Bone marrow (tissue), 2 donors: ENCODE measurements around the gene LYRM1.
A peak's percentile ranks its signal among the peaks of the same experiment; 100 is the strongest.
"Not testable (repeated sequence)": the region's sequence is repeated elsewhere in the genome, so short reads cannot be mapped to it uniquely, and the experiment has no call there.

Source experiments
- DNase-seq, 2 donors: peaks; one replicate each; lab custom pipeline; 2025; lab: John Stamatoyannopoulos, UW

LYRM1 gene, protein sequence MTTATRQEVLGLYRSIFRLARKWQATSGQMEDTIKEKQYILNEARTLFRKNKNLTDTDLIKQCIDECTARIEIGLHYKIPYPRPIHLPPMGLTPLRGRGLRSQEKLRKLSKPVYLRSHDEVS

DNA sequence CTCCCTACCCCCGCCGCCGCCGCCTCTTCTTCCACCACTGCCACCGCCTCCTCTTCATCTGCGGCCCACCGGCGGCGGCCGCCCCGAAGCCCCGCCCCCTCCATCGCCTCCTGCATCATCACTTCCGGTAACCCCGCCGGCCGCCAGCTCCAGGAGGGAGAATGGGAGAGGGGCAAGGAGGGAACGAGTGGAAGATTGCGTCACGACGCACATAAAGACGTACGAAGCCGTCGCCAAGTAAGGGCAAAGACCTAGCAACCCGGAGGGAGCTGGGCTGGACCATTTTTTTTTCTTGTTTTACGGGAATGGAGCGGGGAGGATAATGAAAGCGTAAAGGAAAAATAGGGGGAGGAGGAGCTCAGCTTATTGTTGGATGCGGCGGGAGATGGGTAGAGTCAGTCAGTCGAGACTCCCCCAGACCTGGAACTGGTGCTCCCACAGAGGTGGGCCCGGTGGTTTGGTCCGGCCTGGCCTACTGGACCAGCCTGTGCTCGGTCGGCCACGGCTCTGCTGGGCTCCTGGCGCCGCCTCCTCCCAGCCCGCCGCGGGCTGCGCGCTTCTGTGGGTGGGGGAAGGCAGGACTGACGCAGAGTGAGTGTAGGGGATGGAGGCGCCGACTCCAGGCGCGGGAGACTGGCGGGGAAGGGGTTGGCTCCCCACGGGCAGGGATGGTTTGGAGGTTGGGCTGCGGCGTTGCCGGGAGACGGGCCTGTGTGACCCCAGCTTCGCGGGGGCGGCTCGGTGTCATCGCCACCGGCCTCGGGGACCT is at the start of gene LYRM1, which contains the start of gene DCUN1D3:
Gene LYRM1, plus strand, starts transcription at position 473 of the 769 bp plus-strand sequence. CDS start 14,785 bp downstream, outside the sequence.
Gene DCUN1D3, minus strand, starts transcription at position 60 of the 769 bp plus-strand sequence. CDS start 37,820 bp downstream, outside the sequence.
- DNase-seq: peak; percentile 79 to 96

DNA sequence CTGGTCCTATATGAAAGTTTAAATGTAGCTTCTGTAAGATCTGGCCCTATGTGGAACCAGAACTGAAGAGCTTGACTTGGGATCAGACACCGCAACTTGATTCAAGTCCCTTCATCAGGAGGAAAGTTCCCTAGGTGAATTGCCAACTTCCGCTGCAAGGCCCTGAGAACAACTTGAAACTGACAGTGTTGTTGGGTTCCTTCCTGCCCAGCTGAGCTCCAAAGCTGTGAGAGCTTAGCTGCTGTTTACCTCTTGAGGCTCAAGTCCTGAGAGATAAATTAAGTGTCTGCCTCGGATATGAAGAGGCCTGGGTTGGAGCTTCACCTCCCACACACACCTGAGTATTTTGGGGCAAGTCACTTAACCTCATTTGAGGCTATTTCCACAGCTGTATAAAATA is 49.6 kb upstream of the LYRM1 start:
- no peak for DNase-seq

DNA sequence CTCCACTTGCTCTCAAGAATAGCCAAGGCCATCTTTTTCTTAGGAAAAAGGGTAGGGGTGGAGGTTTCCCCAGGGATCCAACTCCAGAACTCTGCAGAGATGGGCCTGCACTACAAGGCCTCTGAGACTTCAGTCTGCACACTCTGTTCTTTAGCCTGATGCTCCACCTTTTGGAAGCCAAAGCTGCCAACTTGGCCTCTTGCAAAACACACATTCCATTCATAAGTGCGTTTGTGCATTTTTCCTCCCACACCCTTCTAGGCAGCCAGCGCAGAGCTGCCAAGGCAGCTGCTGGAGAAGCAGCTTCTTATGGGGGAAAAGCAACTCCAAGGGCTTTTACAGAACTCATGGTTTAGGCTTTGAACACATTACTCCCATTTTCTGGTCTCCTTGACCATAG is 49.0 kb upstream of the LYRM1 start:
- DNase-seq: no peak

DNA sequence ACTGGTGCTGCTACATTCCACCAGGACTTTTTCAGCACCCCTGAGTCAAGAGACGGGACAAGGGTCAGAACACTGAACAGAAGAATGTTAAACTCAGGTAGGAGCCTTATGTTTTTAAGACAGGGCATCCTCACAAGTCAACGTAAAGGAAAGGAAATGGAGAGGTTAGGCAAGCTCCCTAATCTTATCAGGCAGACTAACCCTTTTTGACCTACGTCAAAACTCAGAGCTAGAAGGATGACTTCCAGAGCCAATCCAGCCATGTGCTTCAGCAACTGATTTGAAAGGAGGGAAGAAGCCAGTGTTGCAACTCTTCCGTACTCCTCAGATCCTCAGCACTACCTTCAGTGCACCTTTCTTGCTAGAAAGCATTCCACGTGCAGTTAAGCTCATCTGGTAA is 47.4 kb upstream of the LYRM1 start:
- no peak for DNase-seq

DNA sequence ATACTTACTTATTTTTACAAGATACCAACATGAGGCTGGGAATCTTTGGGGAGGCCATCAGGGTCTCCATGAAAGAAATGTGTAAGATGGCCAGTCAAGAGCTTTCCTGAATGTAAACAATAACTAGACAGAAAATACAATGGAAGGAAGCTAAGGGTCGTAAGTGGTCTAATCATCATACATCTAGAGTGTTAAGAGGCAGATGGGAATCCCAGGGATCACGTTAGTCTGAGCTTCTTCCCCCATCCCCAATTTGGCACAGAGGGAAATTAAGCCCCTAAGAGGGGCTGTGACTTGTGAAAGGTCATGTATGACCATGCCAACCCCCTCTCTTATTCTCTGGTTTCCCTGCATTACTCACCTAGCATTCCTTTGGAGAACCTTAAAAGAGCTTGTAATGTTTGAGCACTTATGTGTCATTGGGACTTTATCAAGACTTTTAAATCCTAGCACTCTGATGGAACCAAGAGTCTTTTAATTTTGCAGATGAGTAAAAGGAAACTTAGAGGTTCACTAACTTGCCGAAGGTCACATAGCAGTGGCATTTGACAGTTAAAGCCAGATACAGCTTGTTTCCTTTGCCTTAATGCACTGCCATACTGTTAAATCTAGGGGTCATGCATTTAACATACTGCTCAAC is 46.5 kb upstream of the LYRM1 start:
- no peak for DNase-seq

DNA sequence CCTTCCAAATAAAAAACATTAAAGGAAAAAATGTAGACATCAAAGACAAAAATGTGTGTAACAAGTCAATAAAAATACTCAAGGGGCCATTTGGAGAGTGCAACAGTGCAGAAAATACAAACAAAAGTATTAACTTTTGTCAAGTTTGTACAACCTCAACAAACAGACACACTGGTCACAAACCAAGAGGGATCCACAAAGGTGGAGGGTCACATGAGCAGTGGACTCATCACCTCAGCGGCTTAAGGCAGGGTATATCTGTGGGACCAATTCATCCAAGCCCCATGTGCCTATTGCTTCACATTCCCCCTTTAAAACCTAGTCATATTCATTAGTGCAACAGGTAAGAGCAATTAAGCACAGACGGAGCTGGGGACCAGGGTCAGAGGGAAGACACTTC is 45.6 kb upstream of the LYRM1 start:
- DNase-seq: no peak

DNA sequence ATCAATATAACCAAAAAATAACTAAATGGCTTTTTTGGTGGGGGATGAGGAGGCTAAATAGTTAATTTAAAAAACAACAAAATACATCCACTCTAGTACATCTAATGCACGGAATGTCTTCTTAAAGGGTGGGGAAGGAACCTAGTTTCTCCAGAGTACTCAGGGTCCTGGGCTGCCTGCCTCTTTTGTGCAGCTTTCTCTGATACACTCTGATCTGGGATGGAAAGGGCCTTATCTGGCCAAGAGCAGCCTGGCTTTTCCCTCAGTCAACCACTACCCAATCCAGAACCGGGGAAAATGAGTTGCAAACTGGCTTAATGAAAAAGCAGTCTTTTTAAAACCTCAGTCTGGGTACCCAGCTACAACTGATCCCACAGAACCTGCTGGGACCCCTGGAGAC is 43.3 kb upstream of the LYRM1 start:
- DNase-seq: no peak

DNA sequence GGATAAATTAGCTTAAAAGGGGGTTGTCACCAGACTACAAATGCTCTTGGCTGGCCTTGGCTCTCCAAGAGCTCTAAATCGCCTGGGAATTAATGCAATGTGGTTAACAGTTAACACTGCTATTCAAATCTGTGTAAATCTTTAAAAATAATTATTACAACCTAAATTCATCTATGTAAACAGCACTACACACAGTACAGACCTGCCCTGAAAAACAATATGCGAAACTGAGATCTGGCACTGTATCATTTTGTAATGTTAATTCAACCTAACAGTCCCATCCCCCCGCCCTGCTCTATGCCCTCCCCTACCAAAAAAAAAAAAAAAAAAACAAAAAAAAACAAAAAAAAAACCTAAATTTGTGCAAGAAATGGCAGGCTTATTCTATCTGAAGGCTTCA is 41.3 kb upstream of the LYRM1 start:
- no peak for DNase-seq

DNA sequence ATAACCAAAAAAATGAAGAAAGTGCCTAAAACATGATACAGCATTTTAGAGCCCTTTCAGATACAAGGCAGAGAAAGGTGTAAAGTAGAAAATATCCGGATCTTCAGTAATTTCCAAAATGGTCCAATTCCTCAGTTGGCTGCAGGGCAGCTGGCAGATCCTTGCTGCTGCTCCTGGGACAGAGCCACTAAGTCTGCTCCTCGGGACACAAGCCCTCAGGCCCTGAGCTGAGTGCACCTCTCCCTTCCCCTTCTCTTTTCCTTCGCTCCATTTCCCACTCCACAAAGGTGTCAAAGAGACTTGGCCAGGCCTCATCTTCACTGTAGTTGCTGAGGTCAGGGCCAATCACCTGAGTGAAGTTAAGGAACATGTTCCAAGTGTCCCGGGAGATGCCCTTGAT is 40.9 kb upstream of the LYRM1 start:
- no peak for DNase-seq

DNA sequence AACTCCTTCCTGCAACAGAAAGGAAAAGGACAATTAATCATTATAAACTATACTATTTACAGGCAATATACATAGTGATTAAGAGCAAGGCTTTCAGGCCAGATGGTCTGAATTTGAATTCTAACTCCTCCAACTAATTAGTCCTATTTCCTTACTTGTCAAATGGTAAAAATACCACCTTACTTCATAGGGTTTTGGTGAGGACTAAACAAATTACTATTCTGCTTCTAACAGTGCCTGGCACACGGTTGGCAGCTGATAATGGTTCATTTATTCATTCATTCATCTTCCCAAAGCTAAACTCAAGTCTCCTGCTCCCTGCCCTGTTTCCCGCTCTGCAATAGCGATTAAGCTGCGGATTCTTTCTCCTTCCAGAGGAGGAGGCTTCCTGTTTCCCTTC is 40.2 kb upstream of the LYRM1 start:
- DNase-seq: no peak

DNA sequence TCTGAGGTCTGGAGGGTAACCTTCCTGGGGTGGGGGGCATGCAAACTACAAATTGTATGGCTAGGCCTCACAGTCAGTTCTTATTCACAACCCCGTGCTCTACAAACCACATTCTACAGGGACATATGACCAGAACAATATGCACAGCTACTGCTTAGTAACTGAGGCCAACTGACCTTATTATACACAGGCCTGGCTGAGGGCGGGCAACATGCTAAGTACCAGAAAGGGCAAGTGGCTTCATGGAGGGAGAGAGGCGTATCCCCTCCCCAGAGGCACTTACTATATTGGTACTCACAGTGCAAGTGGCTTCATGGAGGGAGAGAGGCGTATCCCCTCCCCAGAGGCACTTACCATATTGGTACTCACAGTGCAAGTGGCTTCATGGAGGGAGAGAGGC is 39.6 kb upstream of the LYRM1 start:
- not testable (repeated sequence) for DNase-seq

DNA sequence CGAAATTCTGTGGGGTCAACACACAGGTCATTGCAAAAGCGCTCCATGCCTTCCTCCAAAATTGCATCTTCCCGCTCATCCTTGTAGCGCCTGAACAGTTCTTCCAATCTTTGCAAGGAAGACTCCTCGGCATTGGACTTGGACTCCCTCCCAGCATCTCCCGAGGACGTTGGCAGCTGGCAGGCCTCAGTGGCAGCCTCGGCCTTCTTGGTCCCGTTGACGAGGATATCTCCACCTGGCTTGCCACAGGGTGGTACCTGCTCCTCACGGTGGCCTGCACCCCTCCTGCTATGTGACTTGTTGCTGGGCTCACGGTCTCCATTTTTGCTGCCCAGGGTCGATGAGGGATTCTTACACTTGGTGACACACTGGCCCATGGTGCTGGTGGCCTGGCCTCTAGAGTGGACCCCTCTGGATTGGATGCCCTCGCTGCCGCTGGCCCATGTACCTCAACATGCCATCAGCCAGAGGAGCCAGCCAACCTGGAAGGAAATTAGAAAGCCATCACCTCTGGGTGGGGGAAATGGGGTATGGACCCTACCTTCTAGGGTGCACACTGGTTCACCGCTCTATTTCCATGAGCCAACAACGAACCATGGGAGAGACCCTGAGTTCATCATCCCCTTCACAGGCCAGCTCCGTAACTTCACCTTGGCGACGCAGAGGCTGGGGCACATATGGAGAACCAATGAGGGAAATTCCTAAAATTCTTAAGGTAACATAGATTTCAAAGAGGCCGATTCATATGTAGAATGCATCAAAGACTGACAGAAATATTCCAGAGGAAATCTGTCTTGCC is 38.2 kb upstream of the LYRM1 start:
- no peak for DNase-seq

DNA sequence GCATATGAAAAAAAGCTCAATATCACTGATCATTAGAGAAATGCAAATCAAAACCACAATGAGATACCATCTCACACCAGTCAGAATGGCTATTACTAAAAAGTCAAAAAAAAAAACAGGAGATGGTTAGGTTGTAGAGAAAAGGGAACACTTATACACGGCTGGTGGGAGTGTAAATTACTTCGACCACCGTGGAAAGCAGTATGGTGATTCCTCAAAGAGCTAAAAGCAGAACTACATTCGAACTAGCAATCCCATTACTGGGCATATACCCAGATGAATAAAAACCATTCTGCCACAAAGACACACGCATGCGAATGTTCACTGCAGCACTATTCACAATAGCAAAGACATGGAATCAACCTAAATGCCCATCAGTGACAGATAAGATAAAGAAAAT is 36.2 kb upstream of the LYRM1 start:
- peak in 1 of 2 donors; percentile 17 for DNase-seq

DNA sequence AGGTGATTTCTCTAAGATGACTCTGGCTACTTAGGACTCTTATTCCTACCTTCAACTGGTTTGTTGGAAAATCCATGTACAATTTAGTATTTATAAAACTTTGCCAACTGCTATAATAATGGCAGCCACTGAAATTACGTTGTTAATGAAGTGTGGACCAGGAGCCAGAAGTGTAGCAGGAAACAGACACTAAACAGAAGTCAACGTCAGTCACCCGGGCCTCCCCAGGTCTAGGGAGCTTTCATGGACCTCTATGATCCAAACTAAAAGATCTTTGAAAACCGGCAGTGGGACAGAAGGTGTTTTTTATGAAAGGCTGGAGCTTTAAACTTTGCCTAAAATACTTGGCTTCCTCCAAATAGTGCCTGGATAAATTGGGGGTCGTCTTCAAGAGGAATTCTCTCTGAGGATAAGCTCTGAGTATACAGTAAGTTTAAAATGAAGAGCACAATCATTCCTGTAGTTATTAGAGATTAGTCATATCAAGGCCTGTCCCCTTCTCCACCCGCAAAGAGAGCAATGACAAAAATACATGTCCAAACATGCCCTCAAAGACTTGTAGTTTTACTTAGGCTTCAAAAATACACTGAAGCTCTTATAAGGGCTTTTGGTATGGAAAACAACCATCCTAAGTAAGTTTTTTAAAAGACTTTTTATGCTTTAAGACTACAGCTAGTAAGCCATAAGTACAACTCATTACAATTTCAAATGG is 35.0 kb upstream of the LYRM1 start:
- DNase-seq: no peak

DNA sequence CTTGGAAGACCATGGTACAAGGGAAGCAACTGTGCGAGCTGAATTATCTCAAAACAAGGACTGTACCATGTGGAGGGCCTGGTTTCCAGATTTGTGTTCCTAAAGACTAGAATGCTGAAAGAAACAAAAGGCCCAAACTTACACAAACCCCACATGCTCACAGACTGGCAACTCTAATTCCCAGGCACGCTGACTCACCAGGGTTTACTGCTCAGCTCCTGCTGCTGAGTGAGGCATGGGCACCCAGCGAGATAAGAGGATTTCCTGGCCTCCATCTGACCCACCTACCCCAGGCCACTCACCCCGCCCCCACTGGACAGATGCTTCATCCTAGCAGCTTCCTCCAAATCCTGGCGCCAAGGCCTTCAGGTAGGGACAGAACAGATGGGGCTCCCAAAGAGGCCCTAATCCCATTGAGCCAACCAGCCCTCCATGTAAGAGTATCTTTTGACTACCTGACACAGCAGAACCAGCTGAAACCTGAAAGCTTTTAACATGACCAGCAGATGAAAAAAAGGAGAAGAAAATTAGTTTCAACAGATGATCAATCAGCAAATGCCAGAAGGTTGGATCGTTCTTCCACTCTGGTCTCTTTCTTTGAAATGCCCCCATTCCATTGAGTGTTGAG is 34.3 kb upstream of the LYRM1 start:
- DNase-seq: peak in 1 of 2 donors; percentile 25

DNA sequence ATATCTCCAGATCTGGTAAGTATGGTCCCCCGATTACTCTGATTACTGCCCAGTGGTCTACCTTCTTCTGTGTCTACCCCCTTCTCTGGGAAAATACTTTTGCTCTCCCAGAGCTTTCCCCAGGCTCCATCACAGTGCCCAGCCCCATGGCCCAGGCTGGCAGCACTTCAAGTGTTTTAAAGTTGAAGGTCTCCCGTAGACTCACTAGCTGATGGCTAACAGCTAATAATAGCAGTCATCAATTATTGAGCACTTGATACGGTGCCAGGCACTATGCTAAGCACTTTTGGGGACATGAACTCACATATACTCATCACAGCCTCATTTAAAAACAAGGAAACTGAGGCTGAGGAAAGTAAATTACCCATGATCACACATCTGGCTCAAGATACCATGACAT is 33.8 kb upstream of the LYRM1 start:
- DNase-seq: no peak

DNA sequence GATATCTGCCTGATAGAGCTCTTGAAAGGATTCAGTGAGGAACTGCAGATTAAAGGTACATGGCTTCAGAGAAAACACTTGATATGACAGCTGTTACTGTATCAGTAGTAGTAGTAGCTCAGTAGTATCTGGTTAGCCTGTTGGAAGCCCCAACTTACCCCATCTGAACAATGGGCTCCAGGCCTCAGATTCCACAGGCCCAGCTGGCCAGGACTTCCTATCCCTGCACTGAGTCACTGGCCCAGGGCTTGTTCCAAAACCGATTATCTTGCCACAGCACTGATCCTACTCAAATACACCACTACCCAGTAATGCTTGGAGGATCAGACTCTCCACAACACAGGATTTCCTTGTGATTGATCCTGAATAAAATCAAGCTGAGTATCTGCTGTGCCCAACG is 33.0 kb upstream of the LYRM1 start:
- no peak for DNase-seq

DNA sequence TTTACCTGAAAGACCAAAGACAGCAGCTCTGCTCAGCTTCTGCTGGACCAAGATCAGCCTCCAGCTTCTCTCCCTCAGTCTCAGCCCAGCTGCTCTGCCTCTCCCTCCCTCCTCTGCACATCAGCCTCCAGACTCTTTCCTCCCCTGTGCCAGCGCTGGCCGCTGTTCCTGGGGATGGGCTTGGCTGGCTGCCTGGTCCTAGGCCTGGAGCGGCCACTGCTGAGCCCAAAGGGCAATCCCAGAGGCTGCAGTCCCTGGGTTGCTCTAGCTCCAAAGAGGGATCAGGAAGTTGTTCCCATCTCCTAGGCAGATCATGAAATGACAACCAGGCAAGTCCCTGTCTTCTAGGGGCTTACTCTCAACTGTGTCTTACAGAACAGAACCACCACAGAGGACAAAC is 31.7 kb upstream of the LYRM1 start:
- DNase-seq: no peak

DNA sequence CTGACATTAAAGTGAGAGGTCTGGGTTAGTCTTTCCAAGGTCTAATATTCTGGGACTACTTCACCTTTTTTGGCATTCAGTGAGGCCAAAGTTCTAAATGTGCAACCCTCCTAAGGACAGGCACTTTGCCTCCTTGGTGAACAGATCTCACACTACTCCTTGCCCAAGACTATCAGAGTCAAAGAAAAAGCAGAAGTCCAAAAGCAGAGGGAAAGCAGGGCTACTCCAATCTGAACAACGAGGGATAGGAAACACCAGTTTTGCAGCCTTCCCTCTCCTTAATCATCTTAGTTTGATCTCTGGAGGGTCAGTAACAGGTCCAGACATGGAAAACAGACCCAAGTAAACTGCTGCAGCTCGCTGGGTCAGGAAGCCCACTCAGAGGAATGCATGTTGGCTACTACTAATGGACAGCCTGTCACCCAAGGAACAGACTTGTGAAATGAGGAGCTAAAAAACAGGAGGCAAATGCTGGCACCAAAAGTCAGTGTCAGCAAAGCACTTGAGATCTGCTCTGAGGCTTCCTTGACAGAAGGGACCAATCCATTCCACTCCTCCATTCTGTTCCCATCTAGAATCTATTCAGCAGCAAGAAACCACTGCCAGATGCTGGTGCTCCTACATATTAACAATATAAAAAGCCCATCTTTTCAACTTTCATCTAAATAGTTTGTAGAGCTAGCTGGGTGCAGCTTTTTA is 30.3 kb upstream of the LYRM1 start:
- peak in 1 of 2 donors; percentile 48 for DNase-seq

DNA sequence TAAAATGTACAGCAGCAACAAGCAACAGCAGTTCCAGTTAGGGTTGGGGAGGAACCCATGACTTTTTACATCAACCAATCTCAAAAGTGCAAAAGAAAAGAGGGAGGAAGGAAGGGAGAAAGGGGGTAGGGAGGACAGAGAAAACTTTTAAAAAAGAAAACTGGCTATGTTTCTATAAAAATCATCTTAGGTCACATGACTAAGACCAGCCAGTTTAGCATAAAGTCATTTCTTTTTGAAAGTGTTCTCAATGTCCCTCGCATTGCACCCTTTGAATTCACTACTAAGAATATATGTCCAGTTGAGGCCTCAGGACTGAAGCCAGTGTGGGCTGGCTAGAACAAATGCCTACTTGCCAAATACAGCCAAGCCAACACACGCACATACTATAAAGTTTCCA is 29.3 kb upstream of the LYRM1 start:
- no peak for DNase-seq
